Stimulated activated CD8-positive, alpha-beta memory T cell treated with anti-CD3 and anti-CD28 coated beads, Interleukin-7, amount 100 ng/mL, for 1 hour (primary cell): ENCODE data around the gene LILRB3.
A peak's percentile ranks its signal among the peaks of the same experiment; 100 is the strongest.
"Not testable (repeated sequence)": the region's sequence is repeated elsewhere in the genome, so short reads cannot be mapped to it uniquely, and the experiment has no call there.

ENCODE experiments used
- DNase-seq, 2 donors: peaks; one replicate each; pipeline ENCODE4 v3.0.0-alpha.2; 2020; ENCODE audit warnings: low read depth in 2 of 2

The LILRB3 gene

DNA sequence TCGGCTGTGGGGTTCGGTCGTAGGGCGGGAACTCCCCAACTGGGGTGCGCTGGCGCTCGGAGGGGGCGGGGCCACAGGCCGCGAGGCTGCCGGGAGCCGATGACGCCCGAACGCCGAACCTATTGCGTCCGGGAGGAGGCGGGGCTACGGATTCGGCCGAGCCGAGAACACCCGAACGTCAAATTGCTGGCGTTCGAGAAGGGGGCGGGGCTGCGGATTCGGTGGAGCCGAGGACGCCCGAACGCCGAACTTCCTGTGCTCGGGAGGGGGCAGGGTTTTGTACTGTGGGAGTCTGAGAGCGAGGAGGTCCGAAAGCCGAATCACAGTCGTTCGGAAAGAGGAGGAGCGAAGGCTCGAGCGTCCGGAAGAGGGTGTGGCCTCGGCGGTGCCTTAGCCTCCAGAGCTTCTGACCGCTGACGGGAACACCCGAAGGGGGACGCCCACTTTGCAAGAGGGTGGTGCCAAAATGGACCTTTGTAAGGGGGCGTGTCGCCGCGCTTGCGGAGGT, 32.2 kb downstream of the LILRB3 start:
- DNase-seq, result peak; percentile 99 to 100

DNA sequence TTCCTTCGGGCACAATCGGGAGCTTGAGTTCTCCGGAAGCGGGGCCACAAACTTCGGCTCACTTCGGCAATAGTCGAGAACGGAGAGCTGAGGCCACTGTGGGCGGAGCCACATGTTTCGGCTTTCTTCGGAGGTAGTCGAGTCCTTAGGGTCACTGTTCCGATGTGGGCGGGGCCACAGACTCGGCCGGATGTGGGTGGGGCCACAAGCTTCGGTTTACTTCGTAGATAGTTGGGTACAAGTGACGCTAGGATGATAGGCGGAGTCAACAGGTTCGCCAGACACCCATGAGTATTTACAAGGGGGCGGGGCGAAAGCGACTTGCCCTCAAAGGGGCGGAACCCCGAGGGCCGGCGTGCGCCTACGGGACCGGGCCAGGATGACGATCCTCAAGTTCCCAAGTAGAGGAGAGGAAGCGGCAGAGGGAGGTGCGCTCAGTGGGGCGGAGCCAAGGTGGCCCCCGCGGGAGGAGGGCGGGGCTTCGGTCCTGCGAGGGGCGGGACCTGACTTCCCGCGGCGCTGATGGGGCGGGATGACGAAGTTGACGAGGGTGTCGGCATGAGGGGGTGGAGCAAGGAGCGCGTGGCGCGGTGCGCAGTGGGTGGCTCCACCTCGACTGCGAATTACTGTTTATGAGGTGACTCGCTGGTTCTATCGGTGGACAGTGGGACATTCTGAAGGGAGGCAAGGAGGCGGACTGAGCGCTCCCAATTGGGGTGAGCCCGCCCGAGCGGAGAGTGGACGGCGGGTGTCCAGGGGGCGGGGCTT, 32.9 kb downstream of the LILRB3 start:
- peak; percentile 99 to 100 for DNase-seq

DNA sequence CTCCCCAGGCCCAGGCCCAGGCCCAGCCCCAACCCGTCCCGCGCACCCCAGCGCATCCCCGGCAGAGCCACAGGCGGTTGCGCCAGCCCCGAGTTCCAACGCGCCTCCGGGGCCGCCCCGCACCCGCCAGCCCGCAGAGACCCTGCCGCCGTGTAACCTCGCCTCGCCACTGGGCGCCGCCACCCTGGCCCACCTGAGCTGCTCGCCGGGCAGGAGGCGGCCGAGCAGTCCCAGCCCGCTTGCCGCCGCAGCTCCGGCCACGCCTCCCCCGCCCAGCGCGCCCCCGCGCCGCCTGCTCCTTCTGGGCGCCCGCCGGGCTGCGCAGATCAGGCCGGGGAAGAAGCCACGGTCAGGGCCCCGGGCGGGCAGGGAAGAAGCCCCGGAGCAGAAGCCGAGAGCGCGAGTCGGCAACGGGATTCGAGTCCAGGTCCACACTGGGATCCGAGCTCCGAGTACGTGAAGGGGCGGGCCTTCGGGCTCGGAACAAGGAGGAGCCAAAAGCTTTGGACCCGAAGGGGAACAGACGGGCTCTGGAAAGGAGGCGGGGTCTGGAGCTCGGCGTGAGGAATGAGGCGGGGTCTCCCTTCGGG, 33.6 kb downstream of the LILRB3 start, which contains the start of gene MBOAT7:
MBOAT7 (minus strand) TSS at position 436 of the 590 bp plus-strand sequence. CDS start 1,072 bp downstream, outside the sequence.
- no peak for DNase-seq

DNA sequence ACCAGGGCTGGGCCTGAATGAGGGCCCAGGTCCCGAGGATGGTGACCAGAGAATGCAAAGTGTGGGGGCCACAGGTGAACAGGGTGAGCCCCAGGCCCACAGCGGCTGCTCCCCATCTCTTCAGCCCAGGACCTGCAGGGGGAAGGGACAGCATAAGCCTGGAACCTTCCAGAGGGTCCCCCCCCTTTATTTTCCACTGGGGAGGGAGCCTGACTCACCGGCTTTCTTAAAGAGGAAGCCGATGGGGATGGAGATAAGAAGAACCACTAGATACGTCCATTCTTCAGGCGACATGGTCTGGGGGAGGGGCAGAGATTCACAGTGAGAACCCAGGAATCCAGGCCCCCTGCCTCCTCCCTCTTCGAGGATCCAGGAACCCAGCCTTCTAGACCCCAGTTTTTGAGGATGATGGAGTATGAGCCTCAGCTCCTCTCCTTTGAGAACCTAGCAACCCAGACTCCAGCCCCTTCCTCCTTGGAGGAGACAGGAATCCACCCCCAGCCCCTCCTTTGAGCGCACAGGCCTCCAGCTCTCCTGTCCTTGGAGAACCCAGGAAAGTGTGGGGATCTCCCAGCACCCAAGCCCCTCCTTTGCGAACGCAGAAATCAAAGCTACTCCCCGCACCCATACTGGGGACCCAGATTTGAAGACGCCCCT, 34.5 kb downstream of the LILRB3 start:
- DNase-seq, result peak in 1 of 2 donors; percentile 46

DNA sequence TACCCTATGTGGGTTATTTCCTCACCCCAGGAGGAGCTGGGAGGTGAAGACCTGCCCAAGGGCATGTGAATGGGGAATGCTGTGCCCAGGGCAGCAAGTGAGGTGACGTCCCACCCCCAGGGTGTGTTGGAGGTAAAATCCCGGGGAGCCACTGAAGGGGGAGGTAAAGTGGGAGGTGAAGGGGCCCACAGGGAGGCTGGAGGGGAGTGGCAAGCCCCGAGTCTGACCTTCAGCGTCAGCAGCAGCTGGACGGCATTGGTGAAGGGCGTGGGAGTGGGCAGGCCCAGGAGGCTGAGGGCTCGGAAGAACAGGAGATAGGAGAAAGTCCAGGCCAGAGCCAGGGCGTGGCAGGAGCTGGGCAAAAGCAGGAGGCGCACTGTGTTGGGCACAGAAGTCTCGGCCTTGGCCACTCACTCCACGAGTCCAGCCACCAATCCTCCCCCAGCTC, 35.8 kb downstream of the LILRB3 start:
- DNase-seq, result no peak

DNA sequence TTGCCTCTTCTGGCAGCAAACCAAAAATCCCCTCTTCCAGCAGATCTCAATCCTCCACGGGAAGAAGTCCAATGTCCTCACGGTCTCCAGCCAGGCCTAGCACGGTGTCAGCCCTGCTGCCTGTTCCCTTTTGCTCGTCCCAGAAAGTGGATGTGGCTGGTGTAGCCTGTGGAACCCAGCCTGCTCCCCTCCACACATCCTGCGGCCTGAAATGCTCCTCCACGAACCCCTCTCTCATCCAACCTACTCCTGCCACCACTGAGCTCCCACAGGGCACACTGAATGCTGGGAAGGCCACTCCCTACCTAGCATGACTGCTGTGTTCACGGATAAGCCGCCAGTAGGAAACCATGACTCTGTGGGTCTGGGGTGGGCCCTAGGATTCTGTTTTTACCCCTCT, 36.5 kb downstream of the LILRB3 start:
- DNase-seq, result no peak

DNA sequence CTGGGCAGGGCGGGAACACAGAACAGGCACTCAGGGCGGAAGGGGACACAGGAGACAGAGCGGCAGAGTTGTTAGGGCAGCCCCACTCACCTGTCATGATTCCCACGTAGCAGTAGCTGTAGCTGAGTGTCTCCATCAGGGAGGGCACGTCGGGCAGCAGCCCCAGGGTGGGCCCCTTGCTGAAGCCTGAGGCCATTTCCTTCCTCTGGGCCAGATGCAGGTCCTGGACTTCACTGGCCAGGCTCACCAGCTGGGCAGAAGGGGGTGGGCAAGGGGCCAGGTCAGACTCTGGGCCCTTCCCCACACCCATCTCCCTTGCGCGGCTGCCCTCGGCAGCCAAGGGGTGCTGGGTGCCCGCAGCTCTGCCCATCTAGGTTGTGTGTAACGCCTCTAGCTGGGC, 39.4 kb downstream of the LILRB3 start:
- no peak for DNase-seq

DNA sequence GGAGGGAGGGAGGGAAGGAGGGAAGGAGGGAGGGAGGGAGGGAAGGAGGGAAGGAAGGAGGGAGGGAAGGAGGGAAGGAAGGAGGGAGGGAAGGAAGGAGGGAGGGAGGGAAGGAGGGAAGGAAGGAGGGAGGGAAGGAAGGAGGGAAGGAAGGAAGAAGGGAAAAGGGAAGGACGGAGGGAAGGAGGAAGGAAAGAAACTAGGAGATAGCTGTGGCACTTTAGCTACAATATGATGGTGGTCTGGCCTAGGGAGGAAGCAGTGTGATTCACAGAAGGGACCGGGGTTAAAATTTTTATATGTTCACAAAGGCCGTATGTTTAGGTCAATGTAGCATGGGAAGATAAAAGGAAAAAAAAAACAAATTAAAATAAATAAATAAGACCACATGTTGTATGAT, 40.9 kb downstream of the LILRB3 start:
- not testable (repeated sequence) for DNase-seq

DNA sequence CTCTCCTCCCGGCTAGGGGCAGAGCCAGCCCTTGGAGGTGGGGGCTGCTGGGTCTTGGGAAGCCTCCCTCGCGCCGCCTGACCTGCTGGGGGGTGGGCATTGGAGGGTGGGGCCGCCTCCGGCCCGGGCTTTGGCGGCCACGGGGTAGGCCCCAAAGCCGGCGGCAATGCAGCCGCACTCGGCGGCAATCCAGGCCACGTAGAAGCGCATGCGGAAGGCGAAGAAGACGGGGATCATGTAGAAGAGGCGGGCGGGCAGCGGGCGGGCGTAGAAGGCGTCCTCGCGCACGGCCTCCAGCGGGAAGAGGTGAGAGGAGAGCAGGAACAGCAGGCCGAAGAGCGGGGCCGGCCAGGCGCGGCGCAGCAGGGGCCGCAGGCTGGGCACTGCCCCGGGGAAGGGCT, 42.1 kb downstream of the LILRB3 start:
- DNase-seq, result no peak

DNA sequence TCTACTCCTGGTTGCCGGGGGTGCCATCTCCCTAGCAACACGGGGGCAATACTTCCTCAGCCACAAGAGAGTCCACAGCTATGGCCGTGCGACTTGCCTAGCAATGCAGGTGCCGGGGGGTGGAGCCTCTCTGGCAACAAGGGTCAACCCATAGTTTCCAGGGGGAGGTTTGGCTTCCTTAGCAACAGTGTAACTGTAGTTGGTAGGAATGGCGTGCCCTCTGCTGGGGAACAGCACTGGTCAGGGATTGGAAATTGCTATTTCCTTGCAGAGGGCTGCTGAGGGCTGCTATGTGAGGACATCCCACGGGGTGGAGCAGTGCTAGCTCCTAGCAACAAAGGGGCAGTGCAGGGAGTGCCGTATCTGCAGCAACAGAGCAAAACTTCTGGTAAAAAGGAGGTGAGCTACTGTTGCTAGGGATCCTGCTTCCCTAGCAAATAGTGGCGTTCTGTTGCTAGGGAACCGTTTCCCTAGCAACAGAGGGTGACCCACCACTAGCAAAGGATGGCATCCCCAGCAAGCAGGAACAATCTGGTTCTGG, 42.8 kb downstream of the LILRB3 start:
- DNase-seq, result no peak

DNA sequence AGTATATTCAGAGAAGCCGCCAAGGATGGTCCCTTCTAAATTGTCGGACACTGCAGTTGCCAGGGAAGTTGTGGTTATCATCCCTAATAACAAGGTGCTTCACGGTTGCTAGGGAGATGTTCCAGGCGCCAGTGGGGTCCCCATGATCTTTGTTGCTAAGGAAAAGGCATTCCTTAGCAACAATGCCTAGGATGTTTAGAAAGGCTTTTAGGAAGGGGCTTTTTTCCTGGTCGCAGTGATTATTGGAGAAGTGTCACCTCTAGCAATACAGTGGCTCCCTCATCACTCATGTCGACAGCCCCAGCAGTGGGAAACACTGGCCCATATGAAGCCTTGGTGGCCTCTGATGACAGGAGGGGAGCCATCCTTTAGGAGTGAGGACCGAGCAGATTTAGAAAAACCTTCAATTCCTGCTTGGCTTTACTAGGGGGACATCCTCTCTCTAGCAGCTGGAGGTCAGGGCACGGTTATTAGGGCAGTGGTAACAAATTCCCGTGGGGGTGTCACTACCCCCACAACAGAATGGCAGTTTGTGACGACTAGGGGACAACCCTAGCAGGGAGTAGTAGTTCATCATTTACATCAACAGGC, 43.5 kb downstream of the LILRB3 start:
- DNase-seq, result no peak

DNA sequence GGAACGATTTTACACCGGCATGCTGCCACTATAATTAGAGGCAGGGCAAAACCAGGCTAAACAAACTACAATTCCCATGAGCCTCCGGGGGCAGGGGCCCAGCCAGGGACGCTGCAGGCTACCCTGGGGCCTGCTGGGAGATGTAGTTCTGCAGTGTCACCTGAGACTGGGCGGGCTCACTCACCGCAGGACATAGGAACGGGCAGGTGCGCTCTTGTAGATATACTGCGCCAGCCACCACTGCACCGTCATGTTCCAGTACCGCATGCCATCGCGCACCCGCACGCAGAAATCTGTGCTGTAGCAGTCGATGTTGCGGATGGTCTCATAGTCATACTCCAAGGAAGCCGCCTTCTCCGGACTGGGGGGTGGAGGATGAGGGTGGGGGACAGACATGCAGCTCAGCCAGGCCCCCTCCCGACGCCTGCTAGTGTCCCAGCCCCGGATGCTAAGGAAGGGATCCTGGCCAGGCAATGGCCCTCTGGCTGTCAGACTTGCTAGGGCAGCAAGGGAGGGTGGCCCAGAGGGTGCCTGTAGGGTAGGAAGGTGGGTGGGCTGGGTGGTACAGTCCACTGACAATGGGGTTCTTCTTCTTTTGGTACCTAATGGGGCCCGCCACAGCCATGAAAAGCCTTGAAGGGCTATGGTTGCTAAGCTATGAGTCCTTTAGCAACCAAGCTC, 44.1 kb downstream of the LILRB3 start:
- no peak for DNase-seq

DNA sequence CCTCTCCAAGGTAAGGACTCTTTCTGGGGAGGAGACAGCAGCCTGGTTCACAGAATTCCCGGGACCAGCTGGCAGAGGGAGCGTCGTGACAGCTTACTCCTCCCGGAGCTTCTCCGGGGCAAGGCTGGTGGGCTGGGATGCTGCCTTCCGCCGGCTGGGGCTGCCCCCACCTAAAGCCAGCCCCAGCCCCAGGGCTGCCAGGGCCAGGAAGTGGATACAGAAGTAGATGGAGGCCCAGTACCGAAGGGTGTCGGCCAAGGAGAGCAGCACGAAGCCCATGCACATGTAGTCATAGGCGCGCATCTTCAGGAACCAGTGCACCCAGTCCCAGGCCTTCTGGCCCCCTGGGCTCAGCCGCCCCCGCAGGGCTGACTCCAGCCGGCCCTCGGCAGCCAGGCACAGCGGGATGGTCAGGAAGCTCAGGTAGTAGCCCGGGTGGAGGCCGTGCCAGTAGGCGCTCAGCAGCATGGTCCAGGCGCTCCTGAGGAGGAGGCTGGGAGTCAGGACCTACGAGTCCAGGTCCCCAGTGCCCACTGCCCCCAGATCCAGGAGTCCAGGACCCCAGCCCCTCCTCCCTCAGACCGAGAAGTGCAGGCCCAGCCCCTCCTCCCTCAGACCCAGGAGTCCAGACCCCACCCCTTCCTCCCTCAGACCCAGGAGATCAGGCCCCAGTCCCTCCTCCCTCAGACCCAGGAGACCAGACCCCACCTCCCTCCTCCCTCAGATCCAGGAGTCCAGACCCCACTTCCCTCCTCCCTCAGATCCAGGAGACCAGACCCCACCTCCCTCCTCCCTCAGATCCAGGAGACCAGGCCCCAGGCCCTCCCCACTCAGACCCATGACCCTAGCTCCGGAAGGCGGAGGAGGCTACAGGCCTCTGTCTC, 48.6 kb downstream of the LILRB3 start:
- no peak for DNase-seq

DNA sequence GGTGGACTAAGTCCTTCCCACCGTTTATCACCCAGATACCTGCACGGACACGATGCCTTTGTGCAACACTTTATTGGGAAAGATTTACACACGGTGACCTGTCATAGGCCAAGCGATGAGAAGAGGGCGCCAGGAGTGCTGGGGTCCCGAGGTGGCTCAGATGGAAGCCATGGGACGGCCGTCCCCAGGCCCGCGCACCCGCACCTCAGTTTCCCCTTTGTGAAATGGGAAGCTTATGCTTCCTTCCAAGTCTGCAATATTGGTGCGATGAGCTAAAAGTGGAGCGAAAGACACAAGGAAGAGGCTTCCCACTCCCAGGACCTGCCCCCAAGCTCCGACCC, 49.5 kb downstream of the LILRB3 start:
- no peak for DNase-seq

DNA sequence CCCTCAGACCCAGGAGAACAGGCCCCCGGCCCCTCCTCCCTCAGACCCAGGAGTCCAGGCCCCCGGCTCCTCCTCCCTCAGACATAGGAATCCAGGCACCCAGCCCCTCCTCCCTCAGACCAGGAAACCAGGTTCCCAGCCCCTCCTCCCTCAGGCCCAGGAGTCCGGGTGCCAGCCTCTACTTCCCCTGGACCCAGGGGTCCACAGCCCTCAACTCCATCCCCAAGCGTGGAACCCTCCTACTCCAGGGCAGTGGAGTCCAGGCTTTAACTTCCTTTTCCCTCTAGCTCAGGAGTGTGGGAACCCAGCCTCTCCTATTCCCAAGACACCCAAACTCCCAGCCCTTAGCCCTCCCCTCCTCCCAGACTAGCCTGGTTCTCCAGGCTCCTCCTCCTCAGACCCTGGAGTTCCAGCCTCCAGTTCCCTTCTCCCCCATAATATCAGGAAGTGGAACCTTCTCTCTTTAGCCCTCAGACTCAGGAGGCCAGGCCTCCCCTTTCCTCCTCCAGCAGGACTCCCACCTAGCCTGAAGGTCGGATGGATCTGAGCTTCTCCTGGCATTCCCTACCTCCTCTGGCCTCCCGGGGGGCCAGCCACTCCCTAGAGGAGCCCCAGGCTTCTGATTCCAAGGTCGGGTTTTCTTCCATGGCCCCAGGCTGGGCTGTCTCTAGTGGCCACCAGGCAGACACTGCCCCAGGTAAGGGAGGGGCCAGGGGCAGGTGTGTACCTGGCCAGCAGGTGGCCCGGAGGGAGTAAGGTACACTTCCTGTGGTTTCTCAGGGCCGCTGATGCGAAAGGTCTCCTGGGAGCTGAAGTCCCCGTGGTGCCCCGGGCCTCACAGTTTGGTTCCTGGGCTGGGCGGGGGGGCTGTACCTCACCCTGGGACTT, 50.1 kb downstream of the LILRB3 start, which contains the start of gene TMC4:
TMC4 (minus strand) TSS at position 690 of the 888 bp plus-strand sequence; CDS start at position 647, 43 bp downstream.
- DNase-seq, result no peak

DNA sequence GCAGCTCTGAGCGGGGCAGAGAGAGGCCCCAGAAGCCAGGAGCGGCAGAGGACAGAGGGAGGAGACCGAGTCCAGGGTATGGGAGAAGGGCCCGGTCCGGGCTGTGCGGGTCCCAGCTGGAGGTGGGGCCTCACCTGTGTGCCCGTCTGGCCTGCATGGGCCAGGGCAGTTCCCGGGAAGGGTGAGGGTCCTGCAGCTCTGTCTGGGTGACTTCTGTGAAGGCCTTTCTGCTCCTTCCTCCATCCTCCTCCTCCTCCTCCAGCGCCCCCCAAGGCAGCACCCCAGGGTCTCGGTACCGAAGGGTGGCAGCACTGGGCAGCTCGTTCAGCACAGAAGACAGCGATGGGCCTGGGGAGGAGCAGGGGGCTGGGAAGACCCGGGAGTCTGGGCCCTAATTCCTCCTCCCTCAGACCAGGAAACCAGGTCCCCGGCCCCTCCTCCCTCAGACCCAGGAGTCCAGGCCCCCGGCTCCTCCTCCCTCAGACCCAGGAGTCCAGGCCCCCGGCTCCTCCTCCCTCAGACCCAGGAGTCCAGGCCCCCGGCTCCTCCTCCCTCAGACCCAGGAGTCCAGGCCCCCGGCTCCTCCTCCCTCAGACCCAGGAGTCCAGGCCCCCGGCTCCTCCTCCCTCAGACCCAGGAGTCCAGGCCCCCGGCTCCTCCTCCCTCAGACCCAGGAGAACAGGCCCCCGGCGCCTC, 50.9 kb downstream of the LILRB3 start:
- not testable (repeated sequence) for DNase-seq

DNA sequence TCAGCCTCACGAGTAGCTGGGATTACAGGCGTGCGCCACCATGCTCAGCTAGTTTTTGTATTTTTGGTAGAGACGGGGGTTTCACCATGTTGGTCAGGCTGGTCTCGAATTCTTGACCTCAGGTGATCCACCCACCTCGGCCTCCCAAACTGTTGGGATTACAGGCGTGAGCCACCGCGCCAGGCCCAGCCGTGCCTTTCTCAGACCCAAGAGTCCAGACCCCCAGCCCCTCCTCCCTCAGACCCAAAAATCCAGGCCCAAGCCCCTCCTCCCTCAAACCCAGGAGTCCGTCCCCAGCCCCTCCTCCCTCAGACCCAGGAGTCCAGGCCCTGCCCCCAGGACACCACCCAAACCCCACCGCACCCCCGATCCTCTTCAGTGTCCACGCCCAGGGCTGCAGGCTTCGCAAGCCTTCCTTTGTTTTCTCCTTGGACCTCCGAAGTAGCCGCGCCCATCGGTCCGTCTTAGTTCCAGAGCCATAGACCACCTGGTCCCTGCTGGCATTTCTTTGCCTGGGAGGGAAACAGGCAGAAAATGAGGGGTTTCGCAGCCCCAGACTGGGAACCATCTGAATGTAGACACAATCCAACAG, 53.6 kb downstream of the LILRB3 start:
- no peak for DNase-seq
